GM12874 (cell line): ENCODE measurements around the gene STXBP1.

Source experiments
- TF ChIP-seq, protein P1 (sequence below): IDR thresholded peaks from 2 replicates; pipeline ENCODE4 v1.5.1; 2011; ENCODE audit warnings: low read depth, mild to moderate bottlenecking, control low read depth, low read length, moderate library complexity; ENCODE audit not compliant: insufficient read depth

STXBP1 gene

DNA sequence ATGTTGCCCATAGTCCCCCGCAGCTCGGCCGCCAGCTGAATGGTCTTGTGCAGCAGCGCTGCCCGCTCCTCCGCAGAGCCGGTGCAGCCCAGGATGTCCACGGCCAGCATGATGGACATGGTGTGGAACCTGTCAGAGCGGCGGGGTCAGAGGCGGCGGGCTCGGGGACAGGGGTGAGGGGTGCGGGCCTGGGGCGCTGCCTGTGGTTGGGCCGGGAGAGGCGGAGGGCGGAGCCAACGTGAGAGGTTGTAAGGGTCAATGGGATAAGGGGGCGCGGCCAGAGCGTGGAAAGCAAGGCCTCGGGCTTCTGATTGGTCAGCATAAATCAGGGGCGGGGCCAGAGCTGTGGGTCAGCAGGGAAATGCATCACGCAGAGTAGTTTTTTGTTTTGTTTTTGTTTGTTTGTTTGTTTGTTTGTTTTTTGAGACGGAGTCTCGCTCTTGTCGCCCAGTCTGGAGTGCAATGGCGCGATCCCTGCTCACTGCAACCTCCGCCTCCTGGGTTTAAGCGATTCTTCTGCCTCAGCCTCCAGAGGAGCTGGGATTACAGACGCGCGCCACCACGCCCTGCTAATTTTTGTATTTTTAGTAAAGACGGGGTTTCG lies 129.9 kb downstream of the STXBP1 start:
- TF ChIP-seq, protein P1, sequence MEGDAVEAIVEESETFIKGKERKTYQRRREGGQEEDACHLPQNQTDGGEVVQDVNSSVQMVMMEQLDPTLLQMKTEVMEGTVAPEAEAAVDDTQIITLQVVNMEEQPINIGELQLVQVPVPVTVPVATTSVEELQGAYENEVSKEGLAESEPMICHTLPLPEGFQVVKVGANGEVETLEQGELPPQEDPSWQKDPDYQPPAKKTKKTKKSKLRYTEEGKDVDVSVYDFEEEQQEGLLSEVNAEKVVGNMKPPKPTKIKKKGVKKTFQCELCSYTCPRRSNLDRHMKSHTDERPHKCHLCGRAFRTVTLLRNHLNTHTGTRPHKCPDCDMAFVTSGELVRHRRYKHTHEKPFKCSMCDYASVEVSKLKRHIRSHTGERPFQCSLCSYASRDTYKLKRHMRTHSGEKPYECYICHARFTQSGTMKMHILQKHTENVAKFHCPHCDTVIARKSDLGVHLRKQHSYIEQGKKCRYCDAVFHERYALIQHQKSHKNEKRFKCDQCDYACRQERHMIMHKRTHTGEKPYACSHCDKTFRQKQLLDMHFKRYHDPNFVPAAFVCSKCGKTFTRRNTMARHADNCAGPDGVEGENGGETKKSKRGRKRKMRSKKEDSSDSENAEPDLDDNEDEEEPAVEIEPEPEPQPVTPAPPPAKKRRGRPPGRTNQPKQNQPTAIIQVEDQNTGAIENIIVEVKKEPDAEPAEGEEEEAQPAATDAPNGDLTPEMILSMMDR: no peak
